ENCODE data around the gene GOLM1.
A peak's percentile ranks its signal among the peaks of the same experiment; 100 is the strongest.

GOLM1 gene

DNA sequence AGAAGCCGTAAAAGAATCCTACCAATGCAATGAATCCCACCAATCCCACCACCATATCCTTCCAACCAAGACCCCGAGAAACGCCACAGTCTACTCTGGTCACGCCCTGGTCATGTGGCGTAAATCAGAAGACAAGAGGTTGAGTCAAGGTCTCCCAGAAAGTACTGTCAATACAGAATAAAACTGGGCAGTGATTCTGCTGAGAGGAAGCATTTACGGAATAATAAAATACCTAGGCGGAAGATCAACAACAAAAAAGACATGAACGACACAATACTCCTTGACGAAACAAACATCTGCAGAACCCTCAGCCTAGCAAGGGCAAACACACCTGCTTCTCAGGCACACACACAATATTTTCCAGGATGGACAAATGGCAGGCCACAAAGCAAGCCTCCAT, 62.8 kb downstream of the GOLM1 start:
- Histone ChIP-seq H3K36me3 (ENCODE audit: insufficient read depth, low read length) (no peaks in the 10 kb centered on the region), H2AFZ (ENCODE audit: low read depth, low read length) (no peak overlapping the region), H3K79me2 (ENCODE audit: insufficient read depth, low read length) (no peaks in the 10 kb centered on the region), H3K4me1 (ENCODE audit: insufficient read depth, low read length) (no peaks in the 10 kb centered on the region), H3K9me3 (ENCODE audit: insufficient read depth, low read length, severe bottlenecking) (no peaks in the 10 kb centered on the region), H4K20me1 (ENCODE audit: insufficient read depth, low read length) (no peaks in the 10 kb centered on the region), H3K9ac (ENCODE audit: low read depth, low read length) (no peak overlapping the region), H3K27ac (ENCODE audit: low read length) (no peak overlapping the region), H3K27me3 (ENCODE audit: insufficient read depth, low read length, poor library complexity) (no peaks in the 10 kb centered on the region), H3K4me3 (ENCODE audit: low read depth in 1 of 2, low read length in 2 of 2) (no peak overlapping the region), H3K4me2 (ENCODE audit: insufficient read depth, low read length) (no peak overlapping the region)
- DNase-seq (no peak), ATAC-seq (ENCODE audit: insufficient read depth, low read depth) (no peak)
- TF ChIP-seq, protein P1, sequence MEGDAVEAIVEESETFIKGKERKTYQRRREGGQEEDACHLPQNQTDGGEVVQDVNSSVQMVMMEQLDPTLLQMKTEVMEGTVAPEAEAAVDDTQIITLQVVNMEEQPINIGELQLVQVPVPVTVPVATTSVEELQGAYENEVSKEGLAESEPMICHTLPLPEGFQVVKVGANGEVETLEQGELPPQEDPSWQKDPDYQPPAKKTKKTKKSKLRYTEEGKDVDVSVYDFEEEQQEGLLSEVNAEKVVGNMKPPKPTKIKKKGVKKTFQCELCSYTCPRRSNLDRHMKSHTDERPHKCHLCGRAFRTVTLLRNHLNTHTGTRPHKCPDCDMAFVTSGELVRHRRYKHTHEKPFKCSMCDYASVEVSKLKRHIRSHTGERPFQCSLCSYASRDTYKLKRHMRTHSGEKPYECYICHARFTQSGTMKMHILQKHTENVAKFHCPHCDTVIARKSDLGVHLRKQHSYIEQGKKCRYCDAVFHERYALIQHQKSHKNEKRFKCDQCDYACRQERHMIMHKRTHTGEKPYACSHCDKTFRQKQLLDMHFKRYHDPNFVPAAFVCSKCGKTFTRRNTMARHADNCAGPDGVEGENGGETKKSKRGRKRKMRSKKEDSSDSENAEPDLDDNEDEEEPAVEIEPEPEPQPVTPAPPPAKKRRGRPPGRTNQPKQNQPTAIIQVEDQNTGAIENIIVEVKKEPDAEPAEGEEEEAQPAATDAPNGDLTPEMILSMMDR (IDR thresholded peaks at IDR 0.05; ENCODE audit: borderline replicate concordance, extremely low read depth, low read length, poor library complexity, severe bottlenecking) = no peak
- TF ChIP-seq EZH2 (IDR thresholded peaks at IDR 0.05; ENCODE audit: borderline replicate concordance, low read depth, low read length, severe bottlenecking) = no peak

DNA sequence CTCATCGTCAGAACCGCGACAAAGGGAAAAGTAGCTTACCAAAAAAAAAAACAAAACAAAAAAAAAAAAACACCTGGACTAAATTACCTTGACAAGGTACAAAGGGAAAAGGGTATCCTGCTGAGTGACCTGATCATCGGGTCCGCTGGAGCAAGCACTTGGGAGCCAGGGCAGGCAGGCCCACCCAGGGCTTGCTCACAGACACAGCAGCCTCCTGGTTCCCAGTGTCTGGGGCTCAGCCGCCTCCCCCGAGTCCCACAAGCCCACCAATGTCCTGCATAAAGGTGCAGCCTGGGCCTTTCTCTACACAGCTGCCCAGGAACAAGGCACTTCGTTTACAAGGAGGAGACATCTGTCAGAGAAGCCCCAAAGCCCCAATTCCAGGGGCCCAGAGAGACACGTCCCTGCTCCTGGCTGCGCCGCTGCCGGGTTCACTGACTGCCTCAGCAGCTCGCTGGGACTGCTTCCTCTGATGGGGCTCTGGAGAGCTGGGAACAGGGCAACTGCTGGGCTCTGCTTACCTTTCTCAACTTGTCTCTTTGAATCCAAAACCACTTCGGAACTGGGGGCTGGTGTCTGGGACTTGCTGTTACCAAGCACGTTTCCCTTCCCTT, 63.4 kb downstream of the GOLM1 start:
- DNase-seq = no peak

DNA sequence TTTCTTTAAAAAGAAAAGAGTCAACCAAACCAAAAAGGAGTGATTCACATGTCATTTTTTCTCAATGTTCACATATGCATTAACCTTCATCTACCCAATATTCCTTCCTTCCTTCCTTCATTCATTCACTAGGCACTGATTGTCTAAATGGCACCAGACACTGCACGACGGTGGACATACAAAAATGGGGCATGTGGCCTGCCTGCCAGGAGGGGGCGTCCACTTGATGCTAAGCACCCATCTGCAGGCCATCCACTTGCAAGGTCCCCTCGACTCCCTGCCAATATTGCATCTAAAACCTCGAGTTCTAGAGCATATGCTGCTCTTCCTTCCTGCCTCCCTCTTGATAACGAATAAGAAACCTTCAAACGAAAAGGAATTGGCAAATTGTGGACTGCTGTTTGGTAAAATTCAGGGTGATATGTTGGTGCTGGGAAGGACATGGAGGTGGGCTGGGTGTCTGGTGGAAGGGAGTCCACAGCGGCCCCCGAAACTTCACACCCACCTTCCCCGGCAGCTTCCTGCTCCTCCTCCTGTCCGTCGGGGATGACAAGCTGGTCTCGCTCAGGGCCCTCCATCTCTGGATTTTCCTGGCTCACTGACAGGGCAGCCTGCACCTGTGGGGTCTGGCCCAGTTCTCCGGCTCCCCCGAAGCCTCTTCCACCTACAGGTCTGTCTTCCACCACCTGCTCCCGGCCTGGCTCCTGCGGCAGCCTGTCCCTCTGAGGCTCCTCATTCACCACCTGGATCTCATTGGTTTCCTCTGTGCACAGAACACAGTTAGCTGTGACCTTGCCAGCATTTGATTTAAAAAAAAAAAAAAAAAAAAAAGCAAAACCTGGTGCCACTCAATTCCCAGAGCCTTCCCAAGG, 64.3 kb downstream of the GOLM1 start:
- Histone ChIP-seq H4K20me1 (ENCODE audit: insufficient read depth, low read length) (no peaks in the 10 kb centered on the region), H3K4me3 (ENCODE audit: low read depth in 1 of 2, low read length in 2 of 2) (no peak overlapping the region), H3K9me3 (ENCODE audit: insufficient read depth, low read length, severe bottlenecking) (no peaks in the 10 kb centered on the region), H3K4me2 (ENCODE audit: insufficient read depth, low read length) (no peak overlapping the region), H3K27me3 (ENCODE audit: insufficient read depth, low read length, poor library complexity) (no peaks in the 10 kb centered on the region), H2AFZ (ENCODE audit: low read depth, low read length) (no peak overlapping the region), H3K4me1 (ENCODE audit: insufficient read depth, low read length) (no peaks in the 10 kb centered on the region), H3K9ac (ENCODE audit: low read depth, low read length) (no peak overlapping the region), H3K79me2 (ENCODE audit: insufficient read depth, low read length) (no peaks in the 10 kb centered on the region), H3K36me3 (ENCODE audit: insufficient read depth, low read length) (no peaks in the 10 kb centered on the region), H3K27ac (ENCODE audit: low read length) (no peak overlapping the region)
- ATAC-seq (ENCODE audit: insufficient read depth, low read depth) = 0 out of 3 replicates have a peak, but pooled peaks have one; percentile 47
- DNase-seq = no peak
- TF ChIP-seq EZH2 (IDR thresholded peaks at IDR 0.05; ENCODE audit: borderline replicate concordance, low read depth, low read length, severe bottlenecking) = no peak
- TF ChIP-seq, protein P1 (IDR thresholded peaks at IDR 0.05; ENCODE audit: borderline replicate concordance, extremely low read depth, low read length, poor library complexity, severe bottlenecking) = peak; percentile 40

More for the DNA sequence above, 63.4 kb downstream of the GOLM1 start:
- no peak for TF ChIP-seq EZH2 (IDR thresholded peaks at IDR 0.05; ENCODE audit: borderline replicate concordance, low read depth, low read length, severe bottlenecking)
- TF ChIP-seq, protein P1 (IDR thresholded peaks at IDR 0.05; ENCODE audit: borderline replicate concordance, extremely low read depth, low read length, poor library complexity, severe bottlenecking) = no peak
- Histone ChIP-seq H2AFZ (ENCODE audit: low read depth, low read length) (no peak overlapping the region), H3K4me2 (ENCODE audit: insufficient read depth, low read length) (no peak overlapping the region), H4K20me1 (ENCODE audit: insufficient read depth, low read length) (no peaks in the 10 kb centered on the region), H3K27me3 (ENCODE audit: insufficient read depth, low read length, poor library complexity) (no peaks in the 10 kb centered on the region), H3K4me1 (ENCODE audit: insufficient read depth, low read length) (no peaks in the 10 kb centered on the region), H3K4me3 (ENCODE audit: low read depth in 1 of 2, low read length in 2 of 2) (no peak overlapping the region), H3K9ac (ENCODE audit: low read depth, low read length) (no peak overlapping the region), H3K27ac (ENCODE audit: low read length) (no peak overlapping the region), H3K36me3 (ENCODE audit: insufficient read depth, low read length) (no peaks in the 10 kb centered on the region), H3K9me3 (ENCODE audit: insufficient read depth, low read length, severe bottlenecking) (no peaks in the 10 kb centered on the region), H3K79me2 (ENCODE audit: insufficient read depth, low read length) (no peaks in the 10 kb centered on the region)
- ATAC-seq (ENCODE audit: insufficient read depth, low read depth) = no peak
